Measurements from ENCODE around the gene CADPS. TPM values are rescaled to one million over a fixed set of nuclear protein-coding genes. Genes with fewer than 3 reads are reported as not detected.

CADPS gene
- total RNA-seq, 2 experiments from 2014 or later: 61.3 to 68.6 TPM

- Histone ChIP-seq H3K9me2 (ENCODE audit: insufficient read depth, low read length) (no peaks in the 10 kb centered on the region), H3K27ac (ENCODE audit: low read depth, low read length, poor library complexity, severe bottlenecking) (no peak overlapping the region), H3K9me3 (ENCODE audit: low read length) (no peaks in the 10 kb centered on the region), H2AFZ (ENCODE audit: low read length) (no peak overlapping the region), H3K36me3 (ENCODE audit: insufficient read depth, low read length) (no peaks in the 10 kb centered on the region), H3K4me1 (ENCODE audit: insufficient read depth, low read length, poor library complexity, severe bottlenecking) (no peaks in the 10 kb centered on the region), H3K79me2 (ENCODE audit: insufficient read depth, low read depth, low read length) (no peaks in the 10 kb centered on the region), H3K4me3 (ENCODE audit: low read depth, low read length, poor library complexity, severe bottlenecking) (no peak overlapping the region), H4K20me1 (ENCODE audit: insufficient read depth, low read length) (no peaks in the 10 kb centered on the region), H3K4me2 (ENCODE audit: low read length) (no peak overlapping the region)
- no TSS peak for BruUV-seq (replicated peaks)
- intact Hi-C loops (cut with micrococcal nuclease; ENCODE audit: unreplicated experiment): no loop called here
- ChIA-PET POLR2A (interaction anchor here (1.0 to 1.1 kb wide), 2 partner anchors 10 to 41 kb away, joined by 3 to 4 read pairs; no protein-coding TSS in a partner anchor), CTCF (ENCODE audit: unreplicated experiment) (no interaction called here)
- no peak for TF ChIP-seq EZH2phosphoT487 (IDR thresholded peaks at IDR 0.05; ENCODE audit: borderline replicate concordance, low read depth, low read length)
- no peak for DNase-seq (ENCODE audit: low spot score)
Measured at GRCh38 chr3:62882676-62883200, 7.5 kb upstream of the CADPS start.

- Histone ChIP-seq H3K27ac (ENCODE audit: low read depth, low read length, poor library complexity, severe bottlenecking) (no peak overlapping the region), H3K4me1 (ENCODE audit: insufficient read depth, low read length, poor library complexity, severe bottlenecking) (peaks cover 30% of the 10 kb centered on the region), H3K9me3 (ENCODE audit: low read length) (no peaks in the 10 kb centered on the region), H3K79me2 (ENCODE audit: insufficient read depth, low read depth, low read length) (peaks cover 20% of the 10 kb centered on the region; the same call in 1 of the 2 replicates), H3K4me3 (ENCODE audit: low read depth, low read length, poor library complexity, severe bottlenecking) (peak overlapping the region; percentile 91), H3K36me3 (ENCODE audit: insufficient read depth, low read length) (no peaks in the 10 kb centered on the region), H4K20me1 (ENCODE audit: insufficient read depth, low read length) (0 out of 2 replicates have a peak, but pooled peaks cover 5% of the 10 kb centered on the region), H3K4me2 (ENCODE audit: low read length) (peak overlapping the region; percentile 92), H2AFZ (ENCODE audit: low read length) (no peak overlapping the region), H3K9me2 (ENCODE audit: insufficient read depth, low read length) (no peaks in the 10 kb centered on the region)
- ChIA-PET POLR2A (no interaction called here), CTCF (ENCODE audit: unreplicated experiment) (interaction anchor here (0.6 kb wide), 1 partner anchor 50 kb away, joined by 3 read pairs; no protein-coding TSS in a partner anchor)
- no TSS peak for BruUV-seq (replicated peaks)
- peak; percentile 87 for DNase-seq (ENCODE audit: low spot score)
- intact Hi-C loops (cut with micrococcal nuclease; ENCODE audit: unreplicated experiment): loop anchor here (5.0 kb wide), 1 partner anchor 76 kb away; no protein-coding TSS in a partner anchor
- TF ChIP-seq CTCF (conservative IDR thresholded peaks at IDR 0.05; ENCODE audit: low read length): no peak
- TF ChIP-seq EZH2phosphoT487 (IDR thresholded peaks at IDR 0.05; ENCODE audit: borderline replicate concordance, low read depth, low read length): no peak
Measured at GRCh38 chr3:62876064-62876463, 848 bp upstream of the CADPS start.

- Histone ChIP-seq H3K4me1 (ENCODE audit: insufficient read depth, low read length, poor library complexity, severe bottlenecking) (peaks cover 34% of the 10 kb centered on the region), H3K4me2 (ENCODE audit: low read length) (peak overlapping the region; percentile 92), H3K36me3 (ENCODE audit: insufficient read depth, low read length) (no peaks in the 10 kb centered on the region), H2AFZ (ENCODE audit: low read length) (peak overlapping the region; percentile 14; the same call in 1 of the 2 replicates), H3K9me3 (ENCODE audit: low read length) (no peaks in the 10 kb centered on the region), H3K4me3 (ENCODE audit: low read depth, low read length, poor library complexity, severe bottlenecking) (peak overlapping the region; percentile 91), H4K20me1 (ENCODE audit: insufficient read depth, low read length) (0 out of 2 replicates have a peak, but pooled peaks cover 5% of the 10 kb centered on the region), H3K27ac (ENCODE audit: low read depth, low read length, poor library complexity, severe bottlenecking) (peak overlapping the region; percentile 5), H3K9me2 (ENCODE audit: insufficient read depth, low read length) (no peaks in the 10 kb centered on the region), H3K79me2 (ENCODE audit: insufficient read depth, low read depth, low read length) (peaks cover 25% of the 10 kb centered on the region; the same call in 1 of the 2 replicates)
- no peak for DNase-seq (ENCODE audit: low spot score)
- intact Hi-C loops (cut with micrococcal nuclease; ENCODE audit: unreplicated experiment): loop anchor here (2.0 to 5.0 kb wide), 2 partner anchors 73 to 77 kb away; no protein-coding TSS in a partner anchor
- ChIA-PET POLR2A (interaction anchor here (1.8 to 7.5 kb wide), 4 partner anchors 17 to 208 kb away, joined by 5 to 77 read pairs (median 40); no protein-coding TSS in a partner anchor), CTCF (ENCODE audit: unreplicated experiment) (no interaction called here)
- TF ChIP-seq CTCF (conservative IDR thresholded peaks at IDR 0.05; ENCODE audit: low read length) (no peak), EZH2phosphoT487 (IDR thresholded peaks at IDR 0.05; ENCODE audit: borderline replicate concordance, low read depth, low read length) (no peak)
- no TSS peak for BruUV-seq (replicated peaks)
Measured at GRCh38 chr3:62875558-62876002, 364 bp upstream of the CADPS start.

All from OCI-LY7 (cell line).